Thymus (tissue), 11 donors: ENCODE results near the gene C4orf17. TPM values are rescaled to one million over a fixed set of nuclear protein-coding genes. Genes with fewer than 3 reads are reported as not detected.

Source experiments
- DNase-seq, 9 donors: peaks; one replicate each; pipeline ENCODE4 v3.0.0-alpha.2; 2013; ENCODE audit warnings: low spot score in 9 of 9, low read depth in 6 of 9, missing footprints in 1 of 9
- H3K27ac ChIP-seq, 2 donors: one replicate each; pipeline ENCODE4 v1.5.1; 2013; ENCODE audit warnings: control low read depth in 1 of 2, low read depth in 1 of 2, low read length in 1 of 2, mild to moderate bottlenecking in 1 of 2, moderate library complexity in 1 of 2
- H3K27me3 ChIP-seq, 2 donors: one replicate each; pipeline ENCODE4 v1.5.1; 2013; ENCODE audit warnings: low read length in 1 of 2; ENCODE audit not compliant: control insufficient read depth in 2 of 2, insufficient read depth in 1 of 2
- H3K36me3 ChIP-seq, 2 donors: one replicate each; pipeline ENCODE4 v1.5.1; 2013; ENCODE audit warnings: low read length in 1 of 2, mild to moderate bottlenecking in 1 of 2, moderate library complexity in 1 of 2; ENCODE audit not compliant: control insufficient read depth in 2 of 2, insufficient read depth in 2 of 2
- H3K4me1 ChIP-seq, 2 donors: one replicate each; pipeline ENCODE4 v1.5.1; 2013; ENCODE audit warnings: low read length in 2 of 2; ENCODE audit not compliant: control insufficient read depth in 2 of 2, insufficient read depth in 2 of 2
- H3K4me3 ChIP-seq, 2 donors: one replicate each; pipeline ENCODE4 v1.5.1; 2013; ENCODE audit warnings: low read length in 2 of 2, control low read depth in 1 of 2, mild to moderate bottlenecking in 1 of 2
- H3K9me3 ChIP-seq, 2 donors: one replicate each; pipeline ENCODE4 v1.5.1; 2013; ENCODE audit warnings: low read length in 1 of 2, mild to moderate bottlenecking in 1 of 2; ENCODE audit not compliant: control insufficient read depth in 2 of 2, insufficient read depth in 1 of 2
- WGBS: extraction: QIAGEN DNeasy Blood & Tissue Kit; methylation state at CpG from one replicate; pipeline ENCODE4 v1.1.7; 2013; 5-methylcytosine and 5-hydroxymethylcytosine counted together
- polyA plus RNA-seq: library from polyadenylated mRNA; stranded (reverse); fragments of 200-250 nt; gene quantifications from one replicate; pipeline ENCODE4 v1.2.3, GENCODE V29; 2013
- total RNA-seq: library from RNA; stranded (reverse); fragments of 120-200 nt; gene quantifications from one replicate; pipeline ENCODE4 v1.2.4, GENCODE V29; 2013
- donor health status: healthy.

C4orf17 gene
- total and polyA plus RNA-seq, 2 donors, result 0.09 TPM; not detected in 1

DNA sequence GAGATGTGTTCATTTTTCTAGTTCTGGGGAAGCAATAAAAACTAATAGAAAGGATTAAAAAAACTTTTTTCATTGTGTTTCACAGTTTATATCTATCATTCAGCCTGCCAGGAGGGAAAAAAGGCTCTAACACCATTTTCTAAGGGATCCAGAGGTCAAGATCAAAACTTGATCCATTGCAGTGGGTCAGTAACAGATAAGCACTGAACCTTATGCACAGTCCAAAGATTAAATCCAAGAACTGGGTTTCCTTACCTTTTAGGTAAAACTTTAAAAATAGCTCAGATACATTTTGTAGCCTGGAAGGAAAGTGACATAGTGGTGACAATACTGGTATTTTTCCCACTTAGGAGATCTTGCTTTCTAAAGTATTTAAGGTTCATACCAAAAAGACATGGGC lies 76.5 kb downstream of the C4orf17 start:
- H3K36me3 ChIP-seq, result no peaks in the 10 kb centered on the region
- no peak overlapping the region for H3K27ac ChIP-seq
- no peak for DNase-seq
- no peaks in the 10 kb centered on the region for H3K4me1 ChIP-seq
- no peak overlapping the region for H3K4me3 ChIP-seq
- no peaks in the 10 kb centered on the region for H3K9me3 ChIP-seq
- no peaks in the 10 kb centered on the region for H3K27me3 ChIP-seq

- Histone ChIP-seq H3K36me3 (no peaks in the 10 kb centered on the region), H3K27ac (no peak overlapping the region), H3K9me3 (no peaks in the 10 kb centered on the region), H3K4me3 (no peak overlapping the region), H3K4me1 (no peaks in the 10 kb centered on the region), H3K27me3 (no peaks in the 10 kb centered on the region)
- DNase-seq, result no peak
- WGBS, result 86% methylated on average over 1 of the region's 1 CpG
These were observed 77.0 kb downstream of the C4orf17 start for GRCh38 chr4:99587803-99588202.

DNA sequence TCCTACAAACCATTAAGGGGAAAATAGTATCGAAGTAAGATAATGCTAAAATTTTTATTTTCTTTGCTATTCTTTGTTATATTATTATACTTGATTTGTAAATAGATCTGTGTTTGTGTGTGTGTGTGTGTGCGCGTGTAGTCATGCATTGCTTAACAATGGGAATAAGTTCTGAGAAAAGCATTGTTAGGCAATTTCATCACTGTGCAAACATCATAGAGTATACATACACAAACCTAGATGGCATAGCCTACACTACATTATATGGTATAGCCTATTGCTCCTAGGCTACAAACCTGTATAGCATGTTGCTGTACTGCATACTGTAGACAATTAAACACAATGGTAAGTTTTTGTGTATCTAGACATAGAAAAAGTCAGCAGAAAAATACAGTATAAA lies 80.9 kb downstream of the C4orf17 start:
- no peaks in the 10 kb centered on the region for H3K36me3 ChIP-seq
- 94% methylated on average over 3 of the region's 3 CpGs for WGBS
- DNase-seq, result no peak
- H3K4me3 ChIP-seq, result no peak overlapping the region
- H3K9me3 ChIP-seq, result no peaks in the 10 kb centered on the region
- no peaks in the 10 kb centered on the region for H3K27me3 ChIP-seq
- no peaks in the 10 kb centered on the region for H3K4me1 ChIP-seq
- no peak overlapping the region for H3K27ac ChIP-seq

Other genes with a start within 250 kb of the C4orf17 start
- 0.19 TPM for gene ADH1A, start 220.0 kb upstream of the C4orf17 start, total RNA-seq
- 0.43 TPM for gene ADH1A, start 220.0 kb upstream of the C4orf17 start, polyA plus RNA-seq
- gene ADH1B, start 189.6 kb upstream of the C4orf17 start, total RNA-seq, result 0.76 TPM
- gene ADH1B, start 189.6 kb upstream of the C4orf17 start, polyA plus RNA-seq, result 58.8 TPM
- 0.33 TPM for gene ADH1C, start 158.3 kb upstream of the C4orf17 start, total RNA-seq
- gene ADH1C, start 158.3 kb upstream of the C4orf17 start, polyA plus RNA-seq, result 3.3 TPM
- not detected for gene ADH7, start 75.7 kb upstream of the C4orf17 start, total RNA-seq
- 2.1 TPM for gene ADH7, start 75.7 kb upstream of the C4orf17 start, polyA plus RNA-seq
- gene TRMT10A, start 53.0 kb downstream of the C4orf17 start, total RNA-seq, result 9.8 TPM
- 5.6 TPM for gene TRMT10A, start 53.0 kb downstream of the C4orf17 start, polyA plus RNA-seq
- gene MTTP, start 63.8 kb downstream of the C4orf17 start, total RNA-seq, result 0.42 TPM
- 0.34 TPM for gene MTTP, start 63.8 kb downstream of the C4orf17 start, polyA plus RNA-seq
- gene C4orf54, start 146.8 kb downstream of the C4orf17 start, total RNA-seq, result 1.4 TPM
- 0.23 TPM for gene C4orf54, start 146.8 kb downstream of the C4orf17 start, polyA plus RNA-seq